ENCODE measurements around the gene TRAF2.

Gene TRAF2

GRCh38 chr9:136975644-136976043 is 89.3 kb downstream of the TRAF2 start:
- H3K4me1 ChIP-seq (ENCODE audit: insufficient read depth, poor library complexity, severe bottlenecking): peaks cover 7% of the 10 kb centered on the region
- no peaks in the 10 kb centered on the region for H3K36me3 ChIP-seq (ENCODE audit: low read depth)
- TF ChIP-seq CTCF (IDR thresholded peaks at IDR 0.05; ENCODE audit: poor library complexity, severe bottlenecking): no peak
- no peaks in the 10 kb centered on the region for H3K27me3 ChIP-seq (ENCODE audit: insufficient read depth, poor library complexity, severe bottlenecking)
- DNase-seq (ENCODE audit: low spot score) (no peak), ATAC-seq (ENCODE audit: low read depth) (no peak)
- no peak overlapping the region for H3K4me3 ChIP-seq (ENCODE audit: severe bottlenecking)
- H3K9me3 ChIP-seq (ENCODE audit: severe bottlenecking): no peaks in the 10 kb centered on the region
- H3K27ac ChIP-seq (ENCODE audit: poor library complexity, severe bottlenecking): no peak overlapping the region

Data from RWPE2 (cell line).